Measurements from ENCODE around the gene IGFBP7.
"Not testable (repeated sequence)": the region's sequence is repeated elsewhere in the genome, so short reads cannot be mapped to it uniquely, and the experiment has no call there.

The IGFBP7 gene

DNA sequence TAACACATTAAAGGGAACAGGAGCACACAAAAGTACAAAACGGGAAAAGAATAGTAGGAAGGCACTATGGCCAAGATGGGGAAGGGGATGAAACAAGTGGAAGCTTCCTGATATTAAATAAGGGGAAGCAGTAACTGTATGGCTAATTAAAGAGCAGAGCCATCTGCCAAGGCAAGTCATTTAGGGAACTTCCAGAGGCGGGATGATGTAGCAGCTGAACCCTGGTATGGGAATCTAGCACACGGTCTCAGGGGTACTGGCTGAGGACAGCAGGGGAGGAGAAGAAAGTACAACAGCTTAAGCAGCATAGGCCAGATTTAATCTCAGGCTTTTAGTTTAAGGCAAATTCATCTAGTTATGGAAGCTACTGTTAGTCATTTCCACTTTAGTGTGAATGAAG lies 59.1 kb downstream of the IGFBP7 start:
- no peaks in the 10 kb centered on the region for H3K4me1 ChIP-seq (ENCODE audit: low read length)
- H3K79me2 ChIP-seq (ENCODE audit: low read length) = no peaks in the 10 kb centered on the region
- H4K20me1 ChIP-seq (ENCODE audit: insufficient read depth, low read length) = no peaks in the 10 kb centered on the region
- no peak overlapping the region for H3K4me3 ChIP-seq (ENCODE audit: low read length)
- no peak for DNase-seq
- no peaks in the 10 kb centered on the region for H3K36me3 ChIP-seq (replicated peaks; ENCODE audit: insufficient read depth, low read length)
- TF ChIP-seq EZH2 (optimal IDR thresholded peaks at IDR 0.05; ENCODE audit: low read depth, low read length) = no peak
- TF ChIP-seq CTCF (IDR thresholded peaks at IDR 0.05; ENCODE audit: low read length) = no peak
- TF ChIP-seq EZH2phosphoT487 (IDR thresholded peaks at IDR 0.05; ENCODE audit: low read length) = no peak
- no peak overlapping the region for H3K27ac ChIP-seq (ENCODE audit: low read length)
- H3K9ac ChIP-seq (ENCODE audit: low read length) = no peak overlapping the region
- H3K9me3 ChIP-seq (replicated peaks; ENCODE audit: insufficient read depth, low read length) = no peaks in the 10 kb centered on the region
- H3F3A ChIP-seq (ENCODE audit: insufficient read depth, low read length) = no peaks in the 10 kb centered on the region
- H3K4me2 ChIP-seq (ENCODE audit: low read depth, low read length) = no peak overlapping the region
- H3K27me3 ChIP-seq (replicated peaks; ENCODE audit: insufficient read depth, low read length) = no peaks in the 10 kb centered on the region
- H2AFZ ChIP-seq (ENCODE audit: low read length) = no peak overlapping the region
- H3K9me2 ChIP-seq (replicated peaks; ENCODE audit: insufficient read depth, low read length) = no peaks in the 10 kb centered on the region

- H3K4me2 ChIP-seq (ENCODE audit: low read depth, low read length) = no peak overlapping the region
- no peaks in the 10 kb centered on the region for H3K4me1 ChIP-seq (ENCODE audit: low read length)
- no peak overlapping the region for H2AFZ ChIP-seq (ENCODE audit: low read length)
- no peaks in the 10 kb centered on the region for H4K20me1 ChIP-seq (ENCODE audit: insufficient read depth, low read length)
- H3K79me2 ChIP-seq (ENCODE audit: low read length) = no peaks in the 10 kb centered on the region
- no peak overlapping the region for H3K4me3 ChIP-seq (ENCODE audit: low read length)
- no peaks in the 10 kb centered on the region for H3K27me3 ChIP-seq (replicated peaks; ENCODE audit: insufficient read depth, low read length)
- H3K9me3 ChIP-seq (replicated peaks; ENCODE audit: insufficient read depth, low read length) = no peaks in the 10 kb centered on the region
- H3K9ac ChIP-seq (ENCODE audit: low read length) = no peak overlapping the region
- H3K9me2 ChIP-seq (replicated peaks; ENCODE audit: insufficient read depth, low read length) = no peaks in the 10 kb centered on the region
- H3K36me3 ChIP-seq (replicated peaks; ENCODE audit: insufficient read depth, low read length) = no peaks in the 10 kb centered on the region
- no peak for DNase-seq
- no peak for TF ChIP-seq CTCF (IDR thresholded peaks at IDR 0.05; ENCODE audit: low read length)
- H3F3A ChIP-seq (ENCODE audit: insufficient read depth, low read length) = no peaks in the 10 kb centered on the region
- no peak overlapping the region for H3K27ac ChIP-seq (ENCODE audit: low read length)
These were observed 61.4 kb downstream of the IGFBP7 start for GRCh38 chr4:57048590-57049304.

DNA sequence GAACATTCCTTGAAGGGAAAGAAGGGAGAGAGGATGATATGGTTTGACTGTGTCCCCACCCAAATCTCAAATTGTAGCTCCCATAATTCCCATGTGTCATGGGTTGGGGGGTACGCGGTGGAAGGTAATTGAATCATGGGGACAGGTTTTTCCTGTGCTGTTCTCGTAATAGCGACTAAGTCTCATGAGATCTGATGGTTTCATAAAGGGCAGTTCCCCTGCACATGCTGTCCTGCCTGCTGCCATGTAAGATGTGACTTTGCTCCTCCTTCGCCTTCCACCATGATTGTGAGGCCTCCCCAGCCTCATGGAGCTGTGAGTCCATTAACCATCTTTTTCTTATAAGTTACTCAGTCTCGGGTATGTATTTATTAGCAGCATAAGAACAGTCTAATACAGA lies 63.1 kb downstream of the IGFBP7 start:
- H3K27ac ChIP-seq (ENCODE audit: low read length); DNase-seq; H3K79me2 ChIP-seq (ENCODE audit: low read length); H2AFZ ChIP-seq (ENCODE audit: low read length); H3K9ac ChIP-seq (ENCODE audit: low read length); H3K4me2 ChIP-seq (ENCODE audit: low read depth, low read length); H3K4me1 ChIP-seq (ENCODE audit: low read length); H3K36me3 ChIP-seq (replicated peaks; ENCODE audit: insufficient read depth, low read length); H3F3A ChIP-seq (ENCODE audit: insufficient read depth, low read length); H3K9me2 ChIP-seq (replicated peaks; ENCODE audit: insufficient read depth, low read length); H3K9me3 ChIP-seq (replicated peaks; ENCODE audit: insufficient read depth, low read length); H3K4me3 ChIP-seq (ENCODE audit: low read length); H3K27me3 ChIP-seq (replicated peaks; ENCODE audit: insufficient read depth, low read length); H4K20me1 ChIP-seq (ENCODE audit: insufficient read depth, low read length): not testable (repeated sequence)

GRCh38 chr4:57044996-57045395 lies 65.2 kb downstream of the IGFBP7 start:
- Histone ChIP-seq H3K9ac (ENCODE audit: low read length) (no peak overlapping the region), H2AFZ (ENCODE audit: low read length) (no peak overlapping the region), H4K20me1 (ENCODE audit: insufficient read depth, low read length) (no peaks in the 10 kb centered on the region), H3K9me3 (replicated peaks; ENCODE audit: insufficient read depth, low read length) (no peaks in the 10 kb centered on the region), H3K4me3 (ENCODE audit: low read length) (no peak overlapping the region), H3K27ac (ENCODE audit: low read length) (no peak overlapping the region), H3K9me2 (replicated peaks; ENCODE audit: insufficient read depth, low read length) (no peaks in the 10 kb centered on the region), H3K4me2 (ENCODE audit: low read depth, low read length) (no peak overlapping the region), H3K4me1 (ENCODE audit: low read length) (no peaks in the 10 kb centered on the region), H3K79me2 (ENCODE audit: low read length) (no peaks in the 10 kb centered on the region), H3F3A (ENCODE audit: insufficient read depth, low read length) (no peaks in the 10 kb centered on the region), H3K36me3 (replicated peaks; ENCODE audit: insufficient read depth, low read length) (no peaks in the 10 kb centered on the region), H3K27me3 (replicated peaks; ENCODE audit: insufficient read depth, low read length) (no peaks in the 10 kb centered on the region)
- TF ChIP-seq EZH2 (optimal IDR thresholded peaks at IDR 0.05; ENCODE audit: low read depth, low read length) (no peak), CTCF (IDR thresholded peaks at IDR 0.05; ENCODE audit: low read length) (no peak), EZH2phosphoT487 (IDR thresholded peaks at IDR 0.05; ENCODE audit: low read length) (no peak)
- DNase-seq = no peak

Measured in MM.1S (cell line).